NCI-H1092 (cell line): ENCODE results near the gene MBD1.
"Not testable (repeated sequence)": the region's sequence is repeated elsewhere in the genome, so short reads cannot be mapped to it uniquely, and the experiment has no call there.

Experiments
- DNase-seq: peaks from one replicate; lab custom pipeline; 2025; lab: John Stamatoyannopoulos, UW

The MBD1 gene

DNA sequence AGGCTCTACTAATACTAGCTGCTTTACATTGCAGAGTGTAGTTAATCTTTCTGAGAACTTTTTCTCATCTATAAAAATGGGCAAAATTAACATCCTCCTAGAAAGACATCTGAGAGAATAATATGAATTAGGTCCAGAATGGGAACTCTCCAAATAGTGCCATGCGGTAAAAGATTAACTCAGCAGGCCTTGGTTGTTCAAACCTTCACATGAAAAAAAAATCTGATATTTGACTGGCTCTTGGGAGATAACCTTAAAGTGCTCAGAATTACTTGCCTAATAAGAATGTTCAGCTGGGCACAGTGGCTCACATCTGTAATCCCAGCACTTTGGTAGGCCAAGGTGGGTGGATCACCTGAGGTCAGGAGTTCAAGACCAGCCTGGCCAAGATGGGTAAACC is 11.7 kb upstream of the MBD1 start:
- no peak for DNase-seq

GRCh38 chr18:50289108-50289443 is 7.8 kb upstream of the MBD1 start:
- no peak for DNase-seq

DNA sequence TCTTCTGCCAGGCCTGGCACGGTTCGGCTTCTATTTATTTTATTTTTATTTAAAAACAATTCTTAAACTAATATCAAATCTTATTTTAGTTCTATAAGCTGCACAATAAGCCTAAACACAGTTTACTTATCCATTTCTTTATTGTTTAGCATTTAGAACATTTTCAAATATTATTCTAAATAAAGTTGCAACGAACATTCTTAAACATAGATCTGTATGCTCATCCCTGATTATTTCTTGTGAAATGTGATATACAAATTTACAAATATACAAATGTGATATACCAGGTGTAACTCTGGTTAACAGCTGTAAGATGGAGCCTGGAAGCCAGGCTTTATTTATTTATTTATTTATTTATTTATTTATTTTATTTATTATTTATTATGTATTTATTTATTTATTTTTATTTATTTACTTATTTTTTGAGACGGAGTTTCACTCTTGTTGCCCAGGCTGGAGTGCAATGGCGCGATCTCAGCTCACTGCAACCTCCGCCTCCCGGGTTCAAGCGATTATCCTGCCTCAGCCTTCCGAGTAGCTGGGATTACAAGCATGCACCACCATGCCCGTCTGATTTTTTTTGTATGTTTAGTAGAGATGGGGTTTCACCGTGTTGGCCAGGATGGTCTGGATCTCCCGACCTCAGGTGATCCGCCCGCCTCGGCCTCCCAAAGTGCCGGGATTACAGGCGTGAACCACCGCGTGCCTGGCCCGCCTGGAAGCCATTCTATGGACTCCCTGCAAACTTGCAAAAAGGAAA is 7.2 kb upstream of the MBD1 start:
- DNase-seq: not testable (repeated sequence)

DNA sequence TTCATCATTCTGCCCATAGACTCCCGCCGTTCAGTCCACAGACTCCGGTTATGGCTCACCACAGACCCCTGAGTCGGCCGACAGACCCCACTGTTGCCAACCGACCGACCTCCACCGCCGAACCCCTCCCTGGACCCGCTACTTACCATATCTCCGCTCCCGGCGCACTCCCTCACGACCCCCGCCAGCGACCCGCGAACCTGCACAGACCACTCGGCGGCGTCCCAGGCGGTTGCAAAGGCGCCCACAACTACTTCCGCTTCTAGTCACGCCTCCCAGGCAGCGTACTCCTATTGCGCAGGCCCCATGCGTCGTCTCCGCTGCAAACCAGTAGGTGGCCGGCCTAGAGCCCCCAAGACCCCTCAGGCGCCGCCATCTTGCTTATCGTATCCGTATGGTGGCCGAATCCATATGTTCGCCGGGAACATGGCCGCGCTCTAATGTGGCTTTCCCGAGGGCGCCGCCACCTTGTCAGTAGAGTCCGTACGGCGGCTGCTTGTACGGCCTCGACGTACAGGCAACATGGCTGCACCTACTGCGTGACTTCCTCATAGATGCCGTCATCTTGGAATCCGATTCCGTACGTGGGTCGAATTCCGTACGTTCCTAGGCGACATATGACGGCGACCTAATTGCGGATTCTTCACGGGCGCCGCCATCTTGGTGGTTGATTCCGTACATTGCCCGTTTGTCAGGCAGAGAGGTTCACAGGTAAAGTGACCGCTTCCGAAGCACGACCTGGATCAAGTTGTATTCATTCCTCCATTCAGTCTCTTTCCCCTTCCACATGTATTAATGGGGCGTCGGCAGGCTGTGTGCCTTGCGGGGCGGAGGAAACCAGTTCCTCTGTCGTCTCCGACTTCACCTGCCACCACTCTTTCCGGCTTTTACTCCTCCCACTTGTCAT is 6.4 kb upstream of the MBD1 start, which contains the start of gene CXXC1:
Gene CXXC1, minus strand, starts transcription at position 252 of the 907 bp plus-strand sequence. Its CDS starts 103 bp downstream, at position 149.
- peak; percentile 100 for DNase-seq

GRCh38 chr18:50287028-50287440 is 5.7 kb upstream of the MBD1 start:
- DNase-seq: no peak

- no peak for DNase-seq
Measured at GRCh38 chr18:50286391-50287027, 5.2 kb upstream of the MBD1 start.

DNA sequence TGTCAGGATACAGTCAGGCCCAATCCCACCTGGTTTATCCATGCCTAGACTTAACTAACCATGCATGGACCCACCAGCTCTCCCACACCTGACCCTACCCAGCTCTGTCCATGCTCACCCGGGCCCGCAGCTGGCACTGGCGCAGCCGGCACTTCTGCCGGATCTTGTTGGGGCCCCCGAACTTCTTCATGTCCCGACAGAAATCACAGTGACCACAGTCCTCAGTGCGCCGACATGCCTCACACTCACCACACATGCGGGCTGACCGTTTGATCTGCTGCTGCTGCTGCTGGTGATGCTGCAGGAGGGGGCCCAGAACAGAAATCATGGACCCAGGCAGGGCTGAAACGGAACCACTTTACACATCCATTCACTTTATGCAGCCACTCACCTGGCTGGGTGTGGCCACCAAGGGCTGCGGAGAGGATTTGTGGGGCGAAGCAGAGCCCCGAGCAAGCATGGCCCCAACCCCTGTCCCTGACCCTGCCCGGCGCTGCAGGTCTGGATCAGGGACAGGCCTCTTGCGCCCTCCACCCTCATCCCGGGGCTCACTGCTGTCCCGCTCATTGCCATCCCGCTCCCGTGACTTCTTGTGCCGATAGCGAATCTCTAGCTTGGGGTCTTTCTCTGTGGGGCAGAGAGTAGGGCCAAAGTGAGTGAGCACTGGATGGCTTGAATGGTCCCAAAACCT is 4.5 kb upstream of the MBD1 start:
- DNase-seq: no peak

- no peak for DNase-seq
Measured at GRCh38 chr18:50285071-50285470, 3.7 kb upstream of the MBD1 start.

GRCh38 chr18:50284255-50284885 is 3.0 kb upstream of the MBD1 start:
- no peak for DNase-seq

- no peak for DNase-seq
Measured at GRCh38 chr18:50283469-50284209, 2.3 kb upstream of the MBD1 start.

DNA sequence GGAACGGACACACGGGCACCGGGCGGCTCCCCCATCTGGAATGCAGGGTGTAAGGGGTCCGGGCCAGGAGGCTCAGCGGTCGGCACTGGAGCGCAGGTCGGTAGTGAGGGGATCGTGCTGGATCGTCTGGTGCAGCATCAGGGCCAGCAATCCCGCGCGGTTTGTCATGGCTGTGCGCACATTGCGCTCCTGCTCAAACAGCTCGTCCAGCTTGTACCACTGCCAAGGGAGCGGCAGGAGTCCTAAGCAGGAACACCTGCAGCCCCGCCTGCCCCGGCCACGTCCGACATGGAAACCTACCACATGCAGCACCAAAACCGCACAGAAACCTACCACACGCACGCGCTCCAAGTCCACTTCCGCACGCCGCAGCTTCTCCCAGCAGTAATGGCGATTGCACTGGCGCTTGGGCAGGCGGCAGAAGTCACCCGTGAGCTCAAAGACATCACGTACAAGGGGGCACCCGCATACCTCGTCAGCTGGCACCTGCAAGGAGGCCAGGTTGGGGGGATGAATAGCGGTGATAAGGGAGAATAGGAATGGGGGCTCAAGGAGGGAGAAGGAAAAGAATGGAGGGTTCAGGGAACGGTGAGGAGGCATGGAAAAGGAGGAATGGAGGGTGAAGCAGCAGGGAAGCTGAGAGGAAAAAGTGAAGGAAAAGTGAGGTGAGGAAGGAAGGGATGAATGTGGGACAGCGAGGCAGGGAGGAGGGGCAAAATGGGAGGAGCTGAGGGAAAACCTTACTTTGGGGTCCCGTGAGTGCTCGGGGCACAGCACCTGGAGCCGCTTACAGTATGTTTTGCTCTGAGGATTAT is 1.4 kb upstream of the MBD1 start:
- no peak for DNase-seq

DNA sequence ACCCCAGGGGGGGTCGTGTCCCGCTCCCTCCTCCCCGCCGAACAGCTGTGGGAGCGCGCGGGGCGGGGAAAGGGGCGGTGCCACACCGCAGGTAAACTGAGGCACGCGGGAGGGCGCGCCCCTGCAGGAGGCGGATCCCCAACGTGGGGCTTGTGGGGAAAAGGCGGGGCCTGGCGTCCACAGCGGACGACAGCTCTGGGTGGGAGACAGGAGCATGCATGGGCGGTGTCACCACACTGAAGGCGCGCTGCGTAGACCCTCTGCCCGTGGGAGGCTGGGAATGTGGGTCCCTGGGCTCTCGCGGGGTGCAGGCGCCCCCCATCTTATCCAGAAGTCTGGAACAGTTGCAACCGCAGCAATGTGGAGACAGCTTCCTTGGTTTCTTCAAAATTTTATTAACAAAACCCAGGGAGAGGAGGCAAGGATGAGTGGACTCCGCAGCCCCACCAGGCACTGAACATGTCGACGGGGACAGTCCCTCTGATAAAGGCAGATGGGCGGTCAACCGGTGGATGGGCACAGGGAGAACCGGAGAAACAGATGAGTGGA is 723 bp upstream of the MBD1 start:
- no peak for DNase-seq

- no peak for DNase-seq
Measured at GRCh38 chr18:50280707-50281294, 522 bp downstream of the MBD1 start.

DNA sequence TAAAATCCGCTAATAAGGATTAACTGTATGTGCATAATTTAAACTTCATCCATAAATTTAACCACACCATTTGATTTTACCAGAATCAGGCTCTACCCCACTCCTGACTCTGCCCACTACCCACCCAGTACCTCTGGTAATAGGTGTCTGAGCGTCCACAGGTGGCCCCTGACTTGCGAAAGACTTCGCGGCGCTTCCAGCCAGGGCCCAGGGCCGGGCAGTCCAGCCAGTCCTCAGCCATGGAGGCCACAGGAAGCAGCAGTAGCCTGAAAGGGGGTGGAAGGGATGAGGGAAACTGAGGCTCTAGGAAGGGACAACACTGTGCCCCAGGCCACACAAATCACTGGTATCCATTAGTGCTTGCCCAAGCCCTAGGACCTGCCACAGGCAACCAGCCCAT is 1.6 kb downstream of the MBD1 start:
- DNase-seq: no peak

DNA sequence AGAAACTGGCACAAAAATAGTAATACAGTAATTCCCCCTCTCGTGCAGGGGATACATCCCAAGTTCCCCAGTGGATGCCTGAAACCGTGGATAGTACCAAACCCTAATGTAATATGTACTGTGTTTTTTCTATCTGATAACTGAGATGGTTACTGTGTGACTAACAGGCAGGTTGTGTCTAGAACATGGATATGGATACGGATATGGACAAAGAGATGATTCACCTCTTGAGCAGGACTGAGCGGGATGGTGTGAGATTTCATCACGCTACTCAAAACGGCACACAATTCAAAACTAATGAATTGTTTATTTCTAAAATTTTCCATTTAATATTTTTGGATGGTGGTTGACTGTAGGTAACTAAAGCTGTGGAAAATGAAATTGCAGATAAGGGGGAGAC is 3.4 kb downstream of the MBD1 start:
- no peak for DNase-seq

GRCh38 chr18:50276452-50276851 is 4.9 kb downstream of the MBD1 start:
- DNase-seq: no peak

- DNase-seq: no peak
Measured at GRCh38 chr18:50275503-50276036, 5.8 kb downstream of the MBD1 start.

DNA sequence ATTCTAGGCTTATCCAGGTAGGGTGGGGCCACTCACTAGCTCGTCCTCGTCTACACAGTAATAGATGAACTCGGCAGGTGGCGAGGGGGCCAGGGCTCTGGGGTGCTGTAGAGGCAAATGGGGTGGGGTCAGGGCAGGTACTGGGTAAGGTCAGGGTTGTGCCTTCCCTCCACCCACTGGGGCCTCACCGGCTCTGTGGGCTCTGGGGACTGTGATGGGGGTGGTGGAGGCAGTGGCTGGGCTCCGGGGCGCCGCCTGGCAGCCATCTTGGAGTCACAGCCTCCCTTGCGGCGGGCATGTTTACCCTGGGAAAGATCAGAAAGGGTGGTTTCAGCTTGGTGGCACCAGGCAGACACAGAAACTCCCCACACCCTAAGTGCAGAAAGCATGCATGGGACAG is 6.4 kb downstream of the MBD1 start:
- DNase-seq: no peak

DNA sequence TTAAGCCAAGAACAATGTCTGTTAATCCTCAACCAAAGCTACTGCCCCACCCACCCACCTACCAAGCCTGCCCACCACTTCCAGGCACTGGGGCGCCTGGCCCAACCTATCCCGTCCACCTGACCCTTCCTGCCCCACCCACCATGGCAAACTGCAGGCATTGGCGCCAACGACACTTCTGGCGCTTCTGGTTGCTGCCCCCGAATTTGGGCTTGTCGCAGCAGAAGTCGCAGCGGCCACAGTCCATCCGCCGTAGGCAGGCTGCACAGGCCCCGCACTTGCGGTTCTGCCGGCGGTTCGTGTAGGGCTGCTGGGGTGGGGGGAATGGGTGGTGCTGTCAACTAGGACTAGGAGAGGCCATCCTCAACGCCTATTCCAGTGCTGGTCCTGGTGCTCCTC is 7.3 kb downstream of the MBD1 start:
- DNase-seq: no peak
